GM18498 (cell line): ENCODE data around the gene FCGR3B.
"Not testable (repeated sequence)": the region's sequence is repeated elsewhere in the genome, so short reads cannot be mapped to it uniquely, and the experiment has no call there.

ENCODE experiments used
- ATAC-seq: cut with Tn5 transposase; IDR thresholded peaks from one replicate; pipeline ENCODE4 v1.9.1; 2021; ENCODE audit warnings: mild to moderate bottlenecking, moderate library complexity; ENCODE audit not compliant: unreplicated experiment

The FCGR3B gene

DNA sequence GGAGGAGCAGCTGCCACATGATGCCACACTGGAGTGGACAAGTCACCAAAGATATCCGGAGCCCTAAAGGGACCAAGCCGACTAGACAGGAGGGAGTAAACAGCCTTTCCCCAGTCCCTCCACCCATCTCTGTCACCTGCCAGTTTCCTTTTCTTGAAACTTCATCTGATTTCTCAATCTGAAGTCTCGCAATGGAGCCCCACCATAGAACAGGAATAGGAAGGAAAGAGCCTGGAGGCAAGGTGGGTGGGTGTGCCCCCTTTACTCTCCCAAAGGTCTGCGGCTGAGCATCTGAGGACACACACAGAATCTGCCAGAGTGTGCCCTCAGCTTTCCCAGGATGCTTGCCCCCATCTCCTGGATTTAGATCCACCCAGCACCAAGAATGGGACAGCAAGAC is at the start of gene FCGR3B:
TSS of gene FCGR3B (minus strand) at position 101 of the 400 bp plus-strand sequence. CDS start at position 19, 82 bp downstream.
- no peak for ATAC-seq

DNA sequence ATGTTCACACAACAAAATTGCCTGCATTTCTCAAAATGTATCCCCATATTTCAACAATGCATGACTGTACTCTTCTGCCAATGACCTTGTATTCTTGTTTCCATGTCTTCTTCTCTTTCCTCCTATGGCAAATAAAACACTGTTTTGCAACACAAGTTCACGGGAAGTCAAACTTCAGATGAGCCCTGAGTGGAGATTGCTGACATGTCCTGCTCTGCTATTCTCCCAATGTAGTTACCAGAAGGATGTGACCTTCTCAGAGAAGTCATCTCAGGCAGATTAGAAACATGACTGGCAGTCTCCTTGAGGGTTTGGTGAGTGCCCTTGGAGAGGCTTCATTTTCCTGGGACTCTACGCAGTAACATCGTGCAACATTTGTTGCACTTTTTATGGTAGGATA is 47.5 kb upstream of the FCGR3B start:
- no peak for ATAC-seq

DNA sequence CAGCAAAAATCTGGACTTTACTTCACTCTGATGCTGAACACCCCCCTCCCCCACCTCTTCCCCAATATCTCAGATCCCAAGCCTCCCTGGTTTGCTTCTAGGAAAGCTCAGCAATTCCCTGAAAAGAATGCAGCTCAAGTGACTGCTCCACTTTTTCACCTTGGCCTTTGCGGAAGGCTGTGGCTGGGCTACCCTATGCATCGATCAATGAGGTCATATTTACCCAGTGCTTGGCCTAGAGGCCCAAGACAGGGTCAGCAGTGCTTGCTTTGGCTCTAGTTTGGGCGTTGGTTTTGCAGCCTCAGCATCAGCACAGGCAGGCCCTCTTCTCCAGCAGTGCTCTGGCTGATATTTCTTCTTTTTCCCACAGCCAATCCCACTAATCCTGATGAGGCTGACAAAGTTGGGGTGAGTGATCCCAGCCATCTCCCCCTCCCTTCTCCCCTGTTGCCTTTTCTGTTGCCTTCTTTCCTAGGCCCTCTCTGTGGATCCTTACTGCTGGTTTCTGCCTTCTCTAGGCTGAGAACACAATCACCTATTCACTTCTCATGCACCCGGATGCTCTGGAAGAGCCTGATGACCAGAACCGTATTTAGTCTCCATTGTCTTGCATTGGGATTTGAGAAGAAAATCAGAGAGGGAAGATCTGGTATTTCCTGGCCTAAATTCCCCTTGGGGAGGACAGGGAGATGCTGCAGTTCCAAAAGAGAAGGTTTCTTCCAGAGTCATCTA is 46.1 kb upstream of the FCGR3B start:
- ATAC-seq, result no peak

DNA sequence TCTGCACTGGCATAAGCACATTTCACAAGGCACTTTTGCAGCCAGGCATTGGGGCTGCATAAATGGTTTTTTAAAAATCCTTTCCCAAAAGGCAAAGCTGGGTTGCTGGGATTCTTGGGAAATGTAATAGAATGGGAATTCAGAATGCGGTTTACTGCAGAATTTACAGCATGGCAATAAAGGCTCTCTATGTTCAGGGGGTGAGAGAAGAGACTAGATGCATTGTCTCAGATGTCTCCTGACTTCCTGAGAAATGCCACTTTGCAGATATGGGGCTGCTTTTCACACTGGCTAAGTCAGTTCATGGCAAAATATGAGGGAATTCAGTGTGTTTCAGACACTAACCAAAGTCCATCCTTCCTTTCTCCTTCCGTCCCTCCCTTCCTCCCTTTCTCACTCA is 45.5 kb upstream of the FCGR3B start:
- ATAC-seq, result no peak

DNA sequence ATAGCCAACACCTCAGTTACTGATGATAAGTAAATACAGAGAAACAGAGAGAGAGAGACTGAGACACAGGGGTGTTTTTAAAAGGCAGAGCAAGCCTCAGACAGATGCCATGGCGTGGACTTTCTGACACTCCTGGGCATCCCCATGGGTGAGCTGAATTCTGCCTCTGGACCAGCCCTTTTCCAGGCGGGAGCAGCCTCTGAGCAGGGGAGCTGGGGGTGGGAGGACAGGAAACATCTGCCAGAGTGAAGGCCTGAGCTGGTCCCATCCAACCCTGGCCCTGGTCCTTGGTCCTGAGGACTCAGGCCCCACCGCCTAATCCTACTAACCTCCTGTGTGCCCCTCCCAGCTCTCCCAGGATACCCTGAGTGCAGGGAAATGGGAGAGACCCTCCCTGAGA is 43.9 kb upstream of the FCGR3B start:
- ATAC-seq, result not testable (repeated sequence)

DNA sequence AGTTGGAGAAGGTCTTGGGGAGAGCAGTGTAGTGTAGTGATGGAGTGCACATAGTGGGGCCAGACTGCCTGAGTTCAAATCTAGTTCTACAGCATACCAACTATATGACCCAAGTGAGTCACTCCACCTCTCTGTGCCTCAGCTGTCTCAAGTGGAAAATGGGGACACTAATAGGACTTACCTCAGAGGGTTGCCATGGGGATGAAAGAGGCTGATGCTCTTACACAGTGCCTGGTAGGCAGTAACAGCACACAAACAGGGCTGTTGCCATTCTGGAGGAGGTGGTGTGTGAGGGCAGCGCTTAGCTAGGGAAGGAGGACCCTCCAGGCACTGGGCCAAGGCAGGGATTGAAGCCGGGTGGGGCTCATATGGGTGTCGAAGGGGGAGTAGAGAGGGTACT is 43.5 kb upstream of the FCGR3B start:
- ATAC-seq, result not testable (repeated sequence)

DNA sequence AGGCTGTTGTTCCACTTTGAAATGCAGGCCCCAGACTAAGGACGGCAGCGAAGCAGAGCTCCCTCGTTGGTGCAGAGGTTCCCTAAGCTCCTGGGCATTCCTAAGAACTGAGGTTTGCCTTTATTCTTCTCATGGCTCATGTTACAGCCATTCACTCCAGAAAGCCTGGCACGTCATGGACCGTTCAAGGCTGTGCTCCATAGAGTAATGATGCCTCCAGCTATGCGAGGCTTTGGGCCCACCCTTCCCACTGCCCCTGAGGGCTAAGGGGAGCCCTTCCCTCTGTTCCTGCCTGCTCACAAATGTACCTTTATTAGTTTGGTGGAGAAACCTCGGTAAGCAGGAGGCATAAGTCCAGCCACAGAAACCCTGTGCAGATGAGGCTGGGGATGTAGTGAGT is 42.5 kb upstream of the FCGR3B start:
- not testable (repeated sequence) for ATAC-seq

DNA sequence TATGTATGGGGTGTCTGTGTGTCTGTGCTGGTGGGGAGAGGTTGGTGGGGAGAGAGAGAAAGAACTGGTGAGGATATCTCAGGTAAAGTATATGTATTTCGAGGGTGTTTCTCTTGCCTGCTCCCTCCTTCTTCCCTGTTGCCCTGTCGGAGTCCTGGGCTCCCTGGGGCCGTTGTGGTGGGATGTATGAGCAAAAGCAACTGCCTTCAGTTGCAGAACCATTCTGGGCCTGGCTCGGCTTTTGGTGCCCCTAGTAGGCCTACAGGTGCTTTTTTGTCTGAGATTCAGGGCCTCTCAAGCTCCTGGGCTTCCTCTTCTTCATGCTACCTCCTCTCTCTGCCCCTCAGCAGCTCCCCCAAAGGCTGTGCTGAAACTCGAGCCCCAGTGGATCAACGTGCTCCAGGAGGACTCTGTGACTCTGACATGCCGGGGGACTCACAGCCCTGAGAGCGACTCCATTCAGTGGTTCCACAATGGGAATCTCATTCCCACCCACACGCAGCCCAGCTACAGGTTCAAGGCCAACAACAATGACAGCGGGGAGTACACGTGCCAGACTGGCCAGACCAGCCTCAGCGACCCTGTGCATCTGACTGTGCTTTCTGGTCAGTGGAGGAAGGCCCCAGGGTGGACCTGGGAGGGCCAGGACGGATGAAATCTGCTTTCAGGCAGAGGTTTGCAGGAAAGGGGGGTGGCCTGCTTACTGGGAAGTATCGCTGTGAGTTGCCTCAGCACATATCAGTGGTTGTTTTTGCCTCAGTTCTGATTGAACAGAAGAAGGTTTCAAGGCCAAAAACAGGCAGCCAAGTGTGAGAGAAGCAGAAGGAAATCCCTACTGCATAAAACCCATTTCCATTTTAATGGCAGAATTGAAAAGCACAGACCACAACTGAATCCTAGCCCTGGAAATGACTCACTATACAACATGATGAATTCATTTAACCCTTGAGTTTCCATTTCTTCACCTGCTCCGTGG is 40.4 kb upstream of the FCGR3B start:
- not testable (repeated sequence) for ATAC-seq

DNA sequence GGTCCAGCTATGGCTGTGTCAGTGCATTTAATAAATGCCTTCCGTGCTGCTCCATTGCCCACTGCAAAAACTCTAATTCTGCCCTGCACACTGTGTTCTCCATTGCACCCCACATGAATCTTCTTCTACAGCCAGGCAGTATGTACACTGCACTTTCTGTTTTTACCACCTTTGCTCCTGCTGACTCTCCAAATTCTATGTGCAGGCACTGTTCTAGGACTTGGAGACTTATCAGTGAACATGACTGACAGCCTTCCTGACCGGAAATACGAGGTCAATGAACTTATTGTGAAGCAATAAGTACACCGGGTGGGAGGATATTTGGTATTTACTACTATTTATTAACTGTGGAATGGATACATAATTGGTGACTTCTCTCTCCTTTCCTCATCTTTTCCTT is 33.7 kb upstream of the FCGR3B start:
- ATAC-seq, result not testable (repeated sequence)

DNA sequence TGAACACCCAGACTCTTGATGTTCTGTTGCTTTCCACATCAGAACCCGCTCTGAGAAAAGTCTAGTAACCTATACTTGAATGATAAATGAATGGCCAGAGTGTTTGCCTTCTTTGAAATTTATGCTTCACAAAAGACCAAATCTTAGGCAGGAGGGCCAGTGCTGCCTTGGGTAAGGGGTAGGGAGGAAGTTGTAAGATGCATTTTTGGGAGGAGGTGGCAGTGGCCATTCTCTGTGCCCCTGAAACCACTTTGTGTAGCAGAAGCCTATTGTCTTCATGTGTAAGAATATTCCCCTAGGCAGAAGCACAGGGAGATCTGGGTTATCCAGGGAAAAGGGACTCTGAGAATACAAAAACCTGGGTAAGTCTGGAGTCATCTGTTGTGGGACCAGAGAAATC is 32.6 kb upstream of the FCGR3B start:
- peak; percentile 24 for ATAC-seq

DNA sequence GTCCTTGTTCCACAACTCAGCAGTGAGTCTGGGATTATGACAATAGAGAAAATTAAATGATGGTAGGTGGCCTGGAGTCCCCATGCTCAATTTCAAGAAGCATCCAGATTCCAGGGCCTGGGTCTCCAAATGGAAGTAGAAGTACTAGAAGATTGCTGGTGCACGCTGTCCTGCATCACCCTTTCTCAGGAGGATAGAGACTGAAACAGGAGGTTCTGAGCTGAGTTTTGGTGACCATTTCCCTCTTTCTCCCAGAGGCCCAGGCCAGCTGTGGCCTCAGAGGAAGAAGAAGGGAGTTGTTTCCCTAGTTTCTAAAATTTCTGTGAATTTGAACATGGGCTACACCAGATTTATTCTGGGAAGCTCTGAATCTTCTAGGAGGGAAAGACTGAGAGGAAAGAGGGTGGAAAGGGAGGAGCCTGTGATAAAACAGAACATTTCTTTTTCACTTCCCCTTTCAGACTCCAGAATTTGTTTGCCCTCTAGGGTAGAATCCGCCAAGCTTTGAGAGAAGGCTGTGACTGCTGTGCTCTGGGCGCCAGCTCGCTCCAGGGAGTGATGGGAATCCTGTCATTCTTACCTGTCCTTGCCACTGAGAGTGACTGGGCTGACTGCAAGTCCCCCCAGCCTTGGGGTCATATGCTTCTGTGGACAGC is 31.8 kb upstream of the FCGR3B start, which contains the start of gene FCGR2B:
TSS of gene FCGR2B (plus strand) at position 460 of the 656 bp plus-strand sequence. CDS start at position 559, 99 bp downstream.
- peak; percentile 77 for ATAC-seq

DNA sequence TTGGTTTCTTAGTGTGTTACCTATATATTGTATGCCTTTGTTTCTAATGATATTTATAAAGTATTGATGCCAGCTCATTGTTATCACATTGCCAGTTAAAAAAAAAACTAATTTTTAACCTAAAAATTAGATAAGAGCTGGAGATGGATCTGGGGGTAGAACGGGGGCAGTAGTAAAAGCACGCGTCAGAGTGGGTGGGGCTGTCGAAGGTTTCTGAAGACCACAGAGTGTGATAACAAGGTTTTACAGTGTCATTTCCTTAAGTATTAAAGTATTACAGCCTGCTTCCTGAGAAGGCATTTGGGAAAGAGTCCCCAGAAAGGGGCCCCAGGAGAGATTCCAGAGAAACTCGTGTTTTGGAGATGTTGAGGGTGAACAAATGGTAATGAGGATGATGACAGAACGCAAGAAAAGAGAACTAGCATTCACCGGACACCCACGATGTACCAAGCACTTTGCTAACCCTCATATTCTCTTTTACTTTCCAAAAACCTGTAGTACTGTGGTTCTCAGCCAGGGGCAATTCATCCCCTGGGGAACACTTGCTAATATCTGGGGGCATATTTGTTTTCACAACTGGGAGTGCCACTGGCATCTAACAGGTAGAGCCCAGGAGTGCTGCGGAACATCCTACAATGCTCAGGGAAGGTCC is 30.8 kb upstream of the FCGR3B start:
- ATAC-seq, result peak; percentile 31

DNA sequence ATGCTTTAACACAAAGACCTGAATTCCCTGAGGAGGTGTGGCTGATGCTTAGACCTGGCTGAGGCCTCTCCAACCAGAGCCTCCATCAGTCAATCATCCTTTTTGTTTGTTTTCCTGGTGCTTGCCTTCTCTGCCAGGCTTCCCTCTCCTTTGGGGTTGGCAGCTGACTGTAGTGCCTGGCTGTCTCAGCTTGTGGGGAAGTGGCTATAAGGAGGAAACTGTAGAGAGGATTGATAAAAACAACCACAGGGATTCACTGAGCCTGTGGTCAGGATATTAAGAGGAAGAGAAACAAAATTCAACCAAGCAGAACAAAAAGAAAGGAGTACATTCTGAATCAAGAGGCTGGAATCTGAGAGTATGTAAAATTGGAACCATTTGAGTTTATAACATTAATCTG is 27.5 kb upstream of the FCGR3B start:
- ATAC-seq, result not testable (repeated sequence)

DNA sequence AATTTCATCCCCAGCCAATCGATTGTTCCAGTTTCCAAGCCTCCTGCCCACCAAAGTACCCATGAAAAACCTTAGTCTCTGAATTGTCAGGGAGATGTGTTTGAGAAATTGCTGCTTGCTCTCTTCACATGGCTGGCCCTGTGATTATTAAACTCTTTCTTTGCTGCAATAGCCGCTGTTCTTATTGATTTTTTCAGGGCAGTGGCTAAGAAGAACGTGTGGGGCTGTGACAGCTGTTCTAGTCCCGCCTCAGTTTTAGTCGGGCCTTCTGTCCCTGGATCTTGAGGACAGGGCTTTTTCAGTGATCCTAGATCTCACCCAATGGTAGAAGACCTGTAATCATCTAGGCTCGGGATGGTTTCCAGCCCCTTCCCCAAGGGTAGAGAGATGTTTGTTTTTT is 23.0 kb upstream of the FCGR3B start:
- not testable (repeated sequence) for ATAC-seq

DNA sequence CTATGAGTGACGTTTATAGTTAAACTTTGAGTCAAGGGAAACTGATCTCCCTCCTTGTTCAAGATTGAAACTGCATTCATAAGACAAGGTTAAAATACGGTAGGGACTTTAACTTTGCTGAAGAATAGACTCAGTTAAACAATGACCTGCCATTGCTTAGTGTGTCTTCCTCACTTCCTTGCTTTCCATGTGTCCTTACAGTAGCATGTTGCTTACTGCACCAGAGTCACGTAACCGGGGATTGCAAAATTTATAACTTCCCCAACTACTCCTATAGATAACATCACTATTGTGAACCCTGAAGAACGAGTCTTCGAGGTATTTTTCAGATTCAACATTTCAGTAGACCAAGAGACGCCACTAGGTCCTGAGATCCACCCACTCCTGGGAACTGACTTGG is 22.6 kb upstream of the FCGR3B start:
- ATAC-seq, result not testable (repeated sequence)

DNA sequence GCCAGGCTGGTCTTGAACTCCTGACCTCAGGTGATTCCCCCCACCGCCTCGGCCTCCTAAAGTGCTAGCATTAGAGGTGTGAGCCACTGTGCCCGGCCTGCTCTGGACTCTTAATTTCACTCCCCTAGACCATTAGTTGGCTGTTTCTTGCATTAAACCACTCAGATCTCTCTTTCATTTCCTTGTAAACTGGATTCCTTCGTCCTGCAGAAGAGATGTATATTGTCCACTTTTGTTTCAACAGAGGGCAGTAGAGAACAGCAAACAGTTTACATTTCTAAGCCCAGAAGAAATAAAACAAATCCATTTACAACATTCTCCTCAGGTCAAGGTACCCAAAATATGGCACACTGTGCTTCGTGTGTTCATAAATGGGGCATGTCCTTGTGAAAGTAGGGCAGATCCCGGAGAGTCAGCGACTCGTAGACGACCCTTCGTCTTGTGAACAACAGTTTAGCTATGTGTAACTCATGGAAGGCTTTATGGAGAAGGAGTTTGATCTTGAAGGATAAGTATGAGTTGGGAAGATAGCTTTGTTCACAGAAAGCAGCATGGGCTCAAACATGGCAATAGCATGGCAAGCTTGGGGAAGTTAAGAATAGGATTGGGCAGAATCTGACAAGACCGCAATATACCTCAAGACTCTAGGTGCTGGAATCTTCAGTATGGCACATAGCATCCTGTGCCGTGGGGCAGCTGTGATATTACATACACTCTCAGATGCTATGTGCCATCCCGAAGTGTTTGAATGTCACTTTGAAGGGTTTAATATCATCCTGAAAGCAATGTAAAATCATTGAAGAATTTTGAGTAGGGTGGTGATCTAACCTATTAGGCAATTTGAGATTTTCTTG is 16.8 kb upstream of the FCGR3B start:
- peak; percentile 54 for ATAC-seq

DNA sequence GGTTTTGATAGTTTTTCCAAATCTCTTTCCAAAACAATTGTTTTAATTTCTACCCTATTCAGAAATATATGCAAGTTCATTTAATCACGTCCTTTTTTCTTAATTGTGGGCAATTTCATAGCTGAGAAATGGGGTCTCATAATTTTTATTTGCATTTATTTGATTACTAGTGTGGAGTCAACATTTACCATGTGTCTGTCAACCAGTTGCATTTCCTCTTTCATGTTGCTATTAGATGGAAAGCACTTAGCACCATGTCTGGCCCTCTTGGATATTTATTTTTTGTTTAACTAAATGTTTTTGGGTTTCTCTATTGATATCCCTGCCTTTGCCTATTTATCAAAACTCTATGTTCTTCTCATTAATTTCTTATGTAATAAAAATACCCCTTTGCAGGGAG is 13.9 kb upstream of the FCGR3B start:
- not testable (repeated sequence) for ATAC-seq

DNA sequence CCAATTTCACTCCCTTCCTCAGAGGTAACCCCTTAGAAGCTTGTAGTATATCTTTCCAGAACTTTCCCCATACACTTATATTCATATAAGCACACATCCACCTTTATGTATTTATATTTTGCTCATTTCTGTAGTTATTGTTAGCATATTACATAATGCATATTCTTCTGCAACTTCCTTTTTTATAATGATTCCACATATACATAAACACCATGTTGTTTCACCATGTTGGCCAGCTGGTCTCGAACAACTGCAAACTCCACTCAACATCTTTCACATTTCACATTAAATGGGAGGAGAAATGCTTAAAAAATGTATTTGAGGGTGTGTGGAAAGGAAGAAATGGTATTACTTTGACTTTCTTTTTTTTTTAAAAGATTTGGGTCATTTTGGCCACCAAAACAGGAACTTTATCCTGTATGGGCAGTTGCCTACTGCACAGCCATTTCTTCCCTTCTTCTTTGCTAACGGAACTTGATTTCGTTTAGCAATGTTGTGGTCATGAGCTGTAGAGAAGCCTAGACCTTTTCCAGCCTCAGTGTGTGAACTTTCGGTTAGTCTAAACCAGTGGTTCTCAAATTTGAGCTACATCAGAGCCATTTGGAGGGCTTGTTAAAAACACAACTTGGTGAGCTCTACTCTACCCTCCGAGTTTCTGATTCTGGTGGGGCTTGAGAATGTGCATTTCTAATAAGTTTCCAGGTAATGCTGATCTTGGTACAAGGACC is 12.7 kb upstream of the FCGR3B start:
- not testable (repeated sequence) for ATAC-seq

DNA sequence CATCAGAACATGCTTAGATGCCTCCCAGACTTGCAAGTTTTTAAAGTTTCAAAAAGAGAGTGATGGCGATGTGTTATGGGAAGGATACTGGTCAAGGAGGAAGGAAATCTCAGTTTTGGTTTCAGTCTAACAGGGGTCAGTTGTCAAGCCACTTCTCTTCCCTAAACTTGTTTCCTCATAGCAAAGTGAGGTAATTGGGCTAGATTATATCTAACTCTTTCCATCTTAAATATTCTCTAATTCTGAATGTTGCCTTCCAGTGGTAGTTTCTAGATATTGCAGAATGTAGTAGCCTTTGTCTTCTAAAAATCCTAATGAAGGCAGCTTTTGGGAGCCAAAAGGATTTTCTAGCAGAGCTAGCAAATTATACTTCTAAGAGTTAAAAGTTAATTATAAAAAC is 11.7 kb upstream of the FCGR3B start:
- ATAC-seq, result not testable (repeated sequence)
